ENCODE measurements around the gene PRX. TPM values are rescaled to one million over a fixed set of nuclear protein-coding genes. Genes with fewer than 3 reads are reported as not detected.

Gene PRX
- total and polyA plus RNA-seq, 9 of the 15 experiments (the other 6 are each of a cell fraction or from before 2014, with no cell fraction given): 0.65 to 3.5 (median 1.7) TPM; not detected in 2

GRCh38 chr19:40400559-40400958, 12.6 kb downstream of the PRX start (continued):
- TF ChIP-seq COPS2 (conservative IDR thresholded peaks at IDR 0.05) (no peak), FOXJ3 (CRISPR knock-in tag; IDR thresholded peaks at IDR 0.05) (no peak), NCOR1 (IDR thresholded peaks at IDR 0.05) (no peak)

- Histone ChIP-seq H3K9ac (ENCODE audit: insufficient read depth in 1 of 2, low read depth in 2 of 2, low read length in 2 of 2) (peak overlapping the region in 1 of 2 experiments; percentile 80; a peak in 2 of 4 replicates), H3K4me3 (peak overlapping the region; percentile 19; the same call in 1 of the 2 replicates), H3K79me2 (ENCODE audit: control insufficient read depth, insufficient read depth, low read length) (no peaks in the 10 kb centered on the region), H3K27ac (ENCODE audit: extremely low read depth, low read depth, low read length) (no peak overlapping the region; the same call in 2 of the 3 replicates), H4K20me1 (replicated peaks; ENCODE audit: control insufficient read depth, insufficient read depth, low read length) (0 out of 2 replicates have a peak, but pooled peaks cover 5% of the 10 kb centered on the region), H3K27me3 (ENCODE audit: control insufficient read depth in 2 of 2, insufficient read depth in 2 of 2, low read length in 2 of 2) (peaks cover 18 to 34% of the 10 kb centered on the region in 2 experiments), H3K4me1 (replicated peaks in 1 of 2; ENCODE audit: control insufficient read depth in 2 of 2, insufficient read depth in 2 of 2, low read length in 2 of 2) (peaks cover 14 to 57% of the 10 kb centered on the region in 2 experiments), H3K9me1 (ENCODE audit: control insufficient read depth, insufficient read depth, low read length) (no peaks in the 10 kb centered on the region), H3K9me3 (replicated peaks; ENCODE audit: control insufficient read depth, insufficient read depth, low read depth, low read length) (no peaks in the 10 kb centered on the region), H3K4me2 (ENCODE audit: insufficient read depth, low read length) (peak overlapping the region; percentile 86), H3K36me3 (ENCODE audit: control insufficient read depth, insufficient read depth, low read length) (no peaks in the 10 kb centered on the region), H2AFZ (ENCODE audit: low read depth, low read length) (peak overlapping the region; percentile 96)
- DNase-seq (ENCODE audit: extremely low read depth in 1 of 4, low spot score in 3 of 4) (peak; percentile 90 to 94 (median 92)), ATAC-seq (peak; percentile 93), FAIRE-seq (peak; percentile 94)
- intact Hi-C loops (cut with micrococcal nuclease): no loop called here
- BruUV-seq (replicated peaks): no TSS peak
- ChIA-PET POLR2A (no interaction called here), CTCF (ENCODE audit: low intra/inter-chr PET ratio) (no interaction called here)
- in situ Hi-C loops (cut with MboI): no loop called here
- 18% methylated on average over 47 of the region's 49 CpGs for WGBS (ENCODE audit: insufficient coverage, low coverage, missing lambda C conversion rate)
- TF ChIP-seq SP1 (CRISPR knock-in tag; IDR thresholded peaks at IDR 0.05) (peak; percentile 4; the same call in 1 of the 2 replicates), L3MBTL2 (IDR thresholded peaks at IDR 0.05) (peak; percentile 83), RBM39 (optimal IDR thresholded peaks at IDR 0.05; ENCODE audit: low read depth, low read length) (no peak), NRF1 (conservative IDR thresholded peaks at IDR 0.05 in 1 of 2, IDR thresholded peaks at IDR 0.05 in 1 of 2) (peak; percentile 70 to 75), PCBP1 (IDR thresholded peaks at IDR 0.05; ENCODE audit: low read depth, low read length, poor library complexity, severe bottlenecking) (peak; percentile 26), TFAP4 (CRISPR knock-in tag; IDR thresholded peaks at IDR 0.05; ENCODE audit: borderline replicate concordance) (peak; percentile 68; the same call in 1 of the 2 replicates), ZNF263 (CRISPR knock-in tag; IDR thresholded peaks at IDR 0.05; ENCODE audit: borderline replicate concordance) (0 out of 2 replicates have a peak, but pooled peaks have one; percentile 32), XRCC3 (IDR thresholded peaks at IDR 0.05) (no peak), NEUROD1 (IDR thresholded peaks at IDR 0.05; ENCODE audit: borderline replicate concordance, low read depth, low read length, partially characterized antibody) (peak; percentile 9), NCOA4 (IDR thresholded peaks at IDR 0.05; ENCODE audit: partially characterized antibody) (no peak), PHF20 (IDR thresholded peaks at IDR 0.05; ENCODE audit: partially characterized antibody) (no peak), ZBTB11 (CRISPR knock-in tag; IDR thresholded peaks at IDR 0.05) (no peak), MAZ (CRISPR knock-in tag; conservative IDR thresholded peaks at IDR 0.05 in 1 of 2, IDR thresholded peaks at IDR 0.05 in 1 of 2) (0 out of 4 replicates have a peak, but pooled peaks of 1 of the 2 experiments have one; percentile 17)
Measured at GRCh38 chr19:40398417-40399131, 14.6 kb downstream of the PRX start.
